GM23338 (cell line): ENCODE measurements around the gene LCNL1. TPM values are rescaled to one million over a fixed set of nuclear protein-coding genes. Genes with fewer than 3 reads are reported as not detected.

Experiments
- ATAC-seq: fragments of 200-7000 bp; cut with Tn5 transposase; 3 replicates; pipeline ENCODE4 v1.9.1; 2020
- DNase-seq: peaks from one replicate; pipeline ENCODE4 v3.0.0-alpha.2; 2015; ENCODE audit warnings: low spot score
- H2AFZ ChIP-seq: fragments of 200-600 bp; sonication (generic); 2 replicates; pipeline ENCODE4 v1.8.0; 2016; ENCODE audit warnings: antibody characterized with exemption, mild to moderate bottlenecking, moderate library complexity
- H3F3A ChIP-seq: fragments of 200-600 bp; sonication (generic); replicated peaks from 2 replicates; pipeline ENCODE4 v1.8.0; 2017; ENCODE audit warnings: antibody characterized with exemption, mixed run types, low read depth
- H3K27ac ChIP-seq: fragments of 200-600 bp; sonication (generic); 2 replicates; pipeline ENCODE4 v1.6.1; 2016; ENCODE audit warnings: low read depth
- H3K27me3 ChIP-seq: fragments of 200-600 bp; sonication (generic); 2 replicates; pipeline ENCODE4 v1.8.0; 2016; ENCODE audit warnings: mild to moderate bottlenecking, mixed run types, moderate library complexity; ENCODE audit not compliant: insufficient read depth
- H3K36me3 ChIP-seq: fragments of 200-600 bp; sonication (generic); 2 replicates; pipeline ENCODE4 v1.8.0; 2016; ENCODE audit warnings: mild to moderate bottlenecking; ENCODE audit not compliant: insufficient read depth
- H3K4me1 ChIP-seq: fragments of 200-600 bp; sonication (generic); 2 replicates; pipeline ENCODE4 v1.8.0; 2016; ENCODE audit warnings: mild to moderate bottlenecking, moderate library complexity; ENCODE audit not compliant: insufficient read depth
- H3K4me2 ChIP-seq: fragments of 200-600 bp; sonication (generic); 2 replicates; pipeline ENCODE4 v1.7.1; 2017; ENCODE audit warnings: mixed run types
- H3K4me3 ChIP-seq: fragments of 200-600 bp; sonication (generic); 2 replicates; pipeline ENCODE4 v1.6.1; 2016; ENCODE audit warnings: mixed run types
- H3K79me2 ChIP-seq: fragments of 200-600 bp; sonication (generic); replicated peaks from 2 replicates; pipeline ENCODE4 v1.8.0; 2017; ENCODE audit warnings: mild to moderate bottlenecking; ENCODE audit not compliant: insufficient read depth
- H3K9me2 ChIP-seq: fragments of 200-600 bp; sonication (generic); 2 replicates; pipeline ENCODE4 v1.8.0; 2017; ENCODE audit not compliant: insufficient read depth
- H4K20me1 ChIP-seq: fragments of 200-600 bp; sonication (generic); replicated peaks from 2 replicates; pipeline ENCODE4 v1.8.0; 2017; ENCODE audit warnings: mild to moderate bottlenecking; ENCODE audit not compliant: insufficient read depth
- H3K27ac Mint-ChIP-seq: 2 replicates; pipeline ENCODE4 v1.8.0; 2020; ENCODE audit warnings: inconsistent platforms, mild to moderate bottlenecking, moderate library complexity, mixed read lengths
- H3K27me3 Mint-ChIP-seq: 3 replicates; pipeline ENCODE4 v1.8.0; 2022; ENCODE audit warnings: low read depth, mild to moderate bottlenecking, moderate library complexity, mixed read lengths, inconsistent platforms; ENCODE audit not compliant: insufficient read depth, poor library complexity
- H3K36me3 Mint-ChIP-seq: 3 replicates; pipeline ENCODE4 v1.8.0; 2021; ENCODE audit warnings: low read depth, mild to moderate bottlenecking, inconsistent platforms, moderate library complexity, mixed read lengths
- H3K4me1 Mint-ChIP-seq: 3 replicates; pipeline ENCODE4 v1.8.0; 2020; ENCODE audit warnings: mild to moderate bottlenecking, inconsistent platforms, mixed read lengths
- H3K4me3 Mint-ChIP-seq: 3 replicates; pipeline ENCODE4 v1.8.0; 2021; ENCODE audit warnings: moderate library complexity, mild to moderate bottlenecking, inconsistent platforms, mixed read lengths
- H3K9me3 Mint-ChIP-seq: 3 replicates; pipeline ENCODE4 v1.8.0; 2020; ENCODE audit warnings: moderate library complexity, mild to moderate bottlenecking, inconsistent platforms, mixed read lengths
- CREB1 ChIP-seq: fragments of 250-450 bp; sonication (Bioruptor Pico); IDR thresholded peaks from 2 replicates; pipeline ENCODE4 v1.5.0; 2020; ENCODE audit warnings: low read depth, mild to moderate bottlenecking, moderate library complexity
- CTCF ChIP-seq, 2 experiments: fragments of 200-600 bp in 1 of 2; sonication (generic) in 1 of 2; conservative IDR thresholded peaks; 2 replicates each; pipeline versions ENCODE4 v1.5.1 to v1.6.1; 2016 to 2017; ENCODE audit warnings: antibody characterized with exemption in 2 of 2, low read depth in 2 of 2, mild to moderate bottlenecking in 2 of 2, moderate library complexity in 1 of 2
- ETS1 ChIP-seq: IDR thresholded peaks from 2 replicates; pipeline ENCODE4 v1.6.1; 2016; ENCODE audit warnings: antibody characterized with exemption
- EZH2 ChIP-seq: fragments of 200-600 bp; sonication (generic); IDR thresholded peaks from one replicate; pipeline ENCODE4 v1.8.0; 2017; ENCODE audit warnings: antibody characterized with exemption, mild to moderate bottlenecking, low read depth; ENCODE audit not compliant: unreplicated experiment
- EZH2phosphoT487 ChIP-seq: fragments of 200-600 bp; sonication (generic); IDR thresholded peaks from one replicate; pipeline ENCODE4 v1.8.1; 2018; ENCODE audit warnings: antibody characterized with exemption; ENCODE audit not compliant: unreplicated experiment
- JUNB ChIP-seq: IDR thresholded peaks from one replicate; pipeline ENCODE4 v1.6.1; 2016; ENCODE audit warnings: antibody characterized with exemption; ENCODE audit not compliant: unreplicated experiment
- NANOG ChIP-seq: IDR thresholded peaks from 2 replicates; pipeline ENCODE4 v1.6.1; 2016; ENCODE audit warnings: antibody characterized with exemption, borderline replicate concordance
- POLR2AphosphoS5 ChIP-seq: IDR thresholded peaks from 2 replicates; pipeline ENCODE4 v1.6.1; 2016; ENCODE audit warnings: antibody characterized with exemption, low read depth
- REST ChIP-seq: IDR thresholded peaks from one replicate; pipeline ENCODE4 v1.6.1; 2018; ENCODE audit warnings: antibody characterized with exemption; ENCODE audit not compliant: unreplicated experiment
- STAT1 ChIP-seq: IDR thresholded peaks from one replicate; pipeline ENCODE4 v1.6.1; 2016; ENCODE audit warnings: antibody characterized with exemption; ENCODE audit not compliant: unreplicated experiment
- ZNF114 ChIP-seq: fragments of 250-450 bp; sonication (Bioruptor Pico); IDR thresholded peaks from 2 replicates; pipeline ENCODE4 v1.5.0; 2020; ENCODE audit warnings: mild to moderate bottlenecking, moderate library complexity
- ZNF331 ChIP-seq: fragments of 250-450 bp; sonication (Bioruptor Pico); IDR thresholded peaks from 2 replicates; pipeline ENCODE4 v1.5.0; 2020; ENCODE audit warnings: low read depth, mild to moderate bottlenecking, moderate library complexity
- ZNF462 ChIP-seq: fragments of 250-450 bp; sonication (Bioruptor Pico); IDR thresholded peaks from 2 replicates; pipeline ENCODE4 v1.5.0; 2020; ENCODE audit warnings: mild to moderate bottlenecking, moderate library complexity
- polyA plus RNA-seq: library from polyadenylated mRNA; unstranded; fragments of >200 nt; fragmentation: Nextera tagmentation; extraction: Ambion mirVana; gene quantifications from 2 replicates; pipeline ENCODE4 v1.2.1, GENCODE V29; 2016
- total RNA-seq: library from RNA; depleted of rRNA; stranded (reverse); fragments of >200 nt; shearing (Covaris generic); gene quantifications from 2 replicates; pipeline ENCODE4 v1.2.3, GENCODE V29; 2014

Gene LCNL1
- total and polyA plus RNA-seq, 2 experiments from 2014 or later = 0.11 TPM; not detected in 1

- H3K4me3 Mint-ChIP-seq = no peak overlapping the region
Measured at GRCh38 chr9:137009217-137009616, 26.4 kb downstream of the LCNL1 start.

More at GRCh38 chr9:137009217-137009616, 26.4 kb downstream of the LCNL1 start:
- H3K36me3 ChIP-seq = no peaks in the 10 kb centered on the region
- H3K9me2 ChIP-seq = no peaks in the 10 kb centered on the region
- H3K9me3 Mint-ChIP-seq = peaks cover 19% of the 10 kb centered on the region
- no peak overlapping the region for H3K27ac ChIP-seq
- H3K27me3 ChIP-seq = no peaks in the 10 kb centered on the region
- H3F3A ChIP-seq = no peaks in the 10 kb centered on the region
- H3K4me2 ChIP-seq = no peak overlapping the region
- peaks cover 6% of the 10 kb centered on the region; the same call in 2 of the 3 replicates for H3K36me3 Mint-ChIP-seq
- H2AFZ ChIP-seq = no peak overlapping the region
- ATAC-seq = no peak
- H3K4me3 ChIP-seq = no peak overlapping the region
- no peaks in the 10 kb centered on the region for H4K20me1 ChIP-seq
- H3K27ac Mint-ChIP-seq = no peak overlapping the region
- no peaks in the 10 kb centered on the region for H3K4me1 Mint-ChIP-seq
- DNase-seq = no peak
- H3K4me1 ChIP-seq = no peaks in the 10 kb centered on the region
- peaks cover 3% of the 10 kb centered on the region for H3K27me3 Mint-ChIP-seq
- TF ChIP-seq NANOG (no peak), ZNF331 (no peak), ETS1 (no peak), EZH2 (no peak), ZNF462 (CRISPR knock-in tag) (no peak), REST (no peak), STAT1 (no peak), CTCF (conservative IDR thresholded peaks at IDR 0.05; ENCODE audit: low read depth in 2 of 2) (no peak), CREB1 (CRISPR knock-in tag) (no peak), JUNB (no peak), POLR2AphosphoS5 (no peak), EZH2phosphoT487 (no peak), ZNF114 (CRISPR knock-in tag) (no peak)
- no peaks in the 10 kb centered on the region for H3K79me2 ChIP-seq
